Glomerular visceral epithelial cell (primary cell): ENCODE results near the gene IL18R1.

Experiments used
- DNase-seq: peaks from one replicate; pipeline ENCODE4 v3.0.0-alpha.2; 2016; ENCODE audit errors: extremely low spot score

The IL18R1 gene

DNA sequence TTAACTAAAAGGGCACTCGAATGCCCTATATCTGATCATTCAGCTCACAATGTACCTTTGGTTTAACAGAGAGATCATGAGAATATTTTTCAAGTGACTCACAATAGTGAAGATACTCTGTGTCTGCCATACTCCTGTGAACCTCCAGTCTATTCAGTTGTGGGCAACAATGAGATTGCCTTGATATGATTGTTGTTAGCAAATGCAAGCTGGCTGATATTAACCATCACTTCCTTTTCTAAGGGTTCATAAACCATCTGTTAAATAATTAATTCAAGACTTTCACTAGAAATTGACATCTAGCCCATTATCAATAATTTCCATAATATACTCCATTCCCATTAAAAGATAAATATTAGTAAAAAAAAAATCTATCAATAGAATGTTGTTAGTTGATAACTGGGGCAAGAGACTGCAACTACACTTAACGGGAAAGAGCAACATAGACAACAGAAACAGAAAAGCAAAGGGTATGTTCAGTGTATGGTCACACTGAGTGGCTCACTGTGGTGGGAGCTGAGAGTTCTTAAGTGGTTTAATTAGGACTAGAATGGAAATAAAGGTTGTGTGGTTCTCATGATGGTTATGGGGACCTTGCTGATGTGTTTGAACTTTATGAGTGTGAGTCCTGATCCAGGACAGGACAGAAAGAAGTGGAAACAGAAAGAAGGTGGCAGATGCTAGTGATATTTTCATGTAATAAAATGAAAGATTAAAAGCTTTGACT, 79.2 kb downstream of the IL18R1 start:
- no peak for DNase-seq

GRCh38 chr2:102435741-102436140, 80.1 kb downstream of the IL18R1 start:
- no peak for DNase-seq

- DNase-seq, result peak; percentile 81
Measured at GRCh38 chr2:102436323-102436722, 80.7 kb downstream of the IL18R1 start.

DNA sequence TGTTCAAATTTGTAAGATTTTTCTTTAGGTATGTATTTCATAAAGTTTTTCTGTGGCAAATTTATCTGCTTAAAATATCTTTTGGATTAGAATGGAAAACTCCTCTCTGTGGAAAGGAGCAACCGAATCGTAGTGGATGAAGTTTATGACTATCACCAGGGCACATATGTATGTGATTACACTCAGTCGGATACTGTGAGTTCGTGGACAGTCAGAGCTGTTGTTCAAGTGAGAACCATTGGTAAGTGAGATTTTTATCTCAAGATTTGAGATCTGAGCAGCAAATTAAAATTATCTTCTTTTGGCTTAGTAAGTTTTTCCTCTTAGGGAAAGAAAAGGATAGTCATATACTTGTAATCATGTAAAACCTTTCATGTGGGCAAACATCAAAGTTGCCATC, 81.5 kb downstream of the IL18R1 start:
- DNase-seq, result no peak

DNA sequence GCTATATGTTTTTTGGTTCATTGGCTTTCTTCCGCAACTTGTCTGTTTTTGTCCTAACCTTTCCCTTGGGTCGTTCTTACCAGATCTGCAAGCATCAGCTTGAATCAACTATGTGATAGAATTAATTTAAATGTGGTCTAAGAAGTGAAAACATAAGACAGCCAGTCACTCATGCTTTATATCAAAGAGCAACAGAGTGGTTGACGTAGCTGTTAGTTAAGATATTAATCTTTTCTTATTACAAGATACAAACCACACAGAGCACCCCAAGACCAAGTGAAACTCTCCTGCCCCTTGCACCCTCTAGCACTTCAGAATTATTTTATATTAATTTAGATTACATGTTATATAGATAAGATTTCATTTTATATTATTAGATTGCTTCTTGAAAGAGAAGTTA, 82.5 kb downstream of the IL18R1 start:
- no peak for DNase-seq

DNA sequence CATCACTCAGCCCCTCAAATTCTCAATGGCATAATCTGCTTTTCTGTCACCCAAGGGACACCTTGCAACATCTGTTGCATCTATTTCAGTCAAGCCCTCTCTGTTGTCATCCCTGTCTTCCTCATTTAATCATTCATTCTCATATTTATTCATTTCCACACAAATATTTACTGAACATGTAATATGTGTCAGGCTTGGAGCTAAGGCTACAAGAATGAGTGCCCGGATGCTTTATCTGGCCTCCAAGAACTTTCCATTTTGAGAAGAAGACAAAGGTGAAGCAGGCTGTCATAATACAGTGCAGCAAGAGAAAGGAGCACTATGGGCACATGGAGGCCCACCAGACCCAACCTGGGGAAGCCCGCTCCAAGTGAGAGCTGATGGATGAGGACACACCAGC, 83.0 kb downstream of the IL18R1 start:
- no peak for DNase-seq

- DNase-seq, result peak; percentile 69
Measured at GRCh38 chr2:102439065-102439695, 83.6 kb downstream of the IL18R1 start.

DNA sequence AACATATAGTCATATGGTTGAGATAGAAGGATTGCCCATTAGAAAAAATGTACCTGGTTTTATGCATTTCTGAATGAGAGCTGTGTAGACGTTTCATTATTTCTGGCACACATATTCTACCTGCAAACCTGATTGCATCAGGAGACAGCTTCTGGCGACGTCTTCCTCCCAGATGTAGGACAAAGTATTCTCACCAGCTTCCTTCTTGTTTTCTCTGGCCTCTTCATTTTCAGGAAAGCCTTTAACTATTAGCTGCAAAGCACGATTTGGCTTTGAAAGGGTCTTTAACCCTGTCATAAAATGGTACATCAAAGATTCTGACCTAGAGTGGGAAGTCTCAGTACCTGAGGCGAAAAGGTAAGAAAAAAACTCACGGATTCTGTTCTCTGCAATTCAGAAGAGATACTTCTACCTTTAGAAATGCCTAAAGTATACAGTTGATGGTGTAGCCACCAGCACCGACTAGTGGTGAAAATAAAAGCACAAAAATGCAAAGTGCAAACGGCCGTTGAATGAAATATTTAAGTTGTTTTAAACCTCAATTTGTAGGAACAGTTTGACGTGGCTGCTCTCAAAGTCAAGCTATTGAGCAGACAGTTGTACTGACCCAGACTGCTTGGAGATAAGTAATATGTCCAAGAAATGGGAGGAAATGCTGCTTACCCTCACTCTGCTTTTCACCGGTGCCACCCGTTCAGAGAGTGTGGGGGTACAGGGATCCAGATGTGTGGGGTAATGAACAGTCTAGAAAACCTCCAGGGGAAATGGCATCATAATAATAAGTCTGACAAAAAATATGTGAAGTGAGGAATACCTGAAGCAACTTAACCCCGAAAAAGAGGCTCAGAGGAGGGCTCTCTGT, 87.6 kb downstream of the IL18R1 start:
- DNase-seq, result peak; percentile 42

- no peak for DNase-seq
Measured at GRCh38 chr2:102444233-102444632, 88.6 kb downstream of the IL18R1 start.

- DNase-seq, result no peak
Measured at GRCh38 chr2:102446936-102447335, 91.3 kb downstream of the IL18R1 start.
